Measurements from ENCODE around the gene KCNMA1. TPM values are rescaled to one million over a fixed set of nuclear protein-coding genes. Genes with fewer than 3 reads are reported as not detected.
"Not testable (repeated sequence)": the region's sequence is repeated elsewhere in the genome, so short reads cannot be mapped to it uniquely, and the experiment has no call there.

Gene KCNMA1
- total RNA-seq, 2 donors from 2014 or later: 29.1 to 37.9 TPM

GRCh38 chr10:77664696-77665095 is 27.1 kb upstream of the KCNMA1 start:
- Histone ChIP-seq H3K4me3 (no peak overlapping the region), H3K4me1 (replicated peaks) (no peaks in the 10 kb centered on the region), H3K36me3 (no peaks in the 10 kb centered on the region), H3K27me3 (replicated peaks; ENCODE audit: insufficient read depth) (no peaks in the 10 kb centered on the region), H3K27ac (no peak overlapping the region), H3K9me3 (no peaks in the 10 kb centered on the region)
- intact Hi-C loops (cut with DNase I): no loop called here
- no peak for DNase-seq (ENCODE audit: low spot score)
- WGBS: 81% methylated on average over 3 of the region's 3 CpGs
- TF ChIP-seq POLR2AphosphoS5 (IDR thresholded peaks at IDR 0.05) (no peak), POLR2A (IDR thresholded peaks at IDR 0.05) (no peak), CTCF (IDR thresholded peaks at IDR 0.05) (no peak)

DNA sequence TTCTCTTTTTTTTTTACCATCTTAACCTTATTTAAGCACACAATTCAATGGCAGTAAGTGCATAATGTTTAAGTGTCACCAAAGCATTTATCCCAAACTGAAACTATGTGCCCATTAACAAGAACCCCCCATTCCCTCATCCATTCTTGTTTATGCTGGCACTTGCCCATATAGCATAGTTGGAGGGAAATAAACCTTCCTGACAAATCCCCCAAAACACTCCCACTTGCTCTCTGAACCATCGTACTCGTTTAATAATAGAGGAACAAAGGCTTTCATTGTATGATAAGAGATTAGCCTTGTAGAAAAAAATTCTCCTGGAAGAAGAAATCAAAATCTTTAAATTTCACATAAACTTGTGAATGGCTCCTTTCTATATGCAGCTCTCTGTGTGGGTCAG is 26.4 kb upstream of the KCNMA1 start:
- H3K4me1 ChIP-seq (replicated peaks): no peaks in the 10 kb centered on the region
- no peak overlapping the region for H3K4me3 ChIP-seq
- H3K27ac ChIP-seq: no peak overlapping the region
- no peaks in the 10 kb centered on the region for H3K9me3 ChIP-seq
- DNase-seq (ENCODE audit: low spot score): no peak
- 28% methylated on average over 2 of the region's 2 CpGs for WGBS
- H3K27me3 ChIP-seq (replicated peaks; ENCODE audit: insufficient read depth): no peaks in the 10 kb centered on the region
- H3K36me3 ChIP-seq: no peaks in the 10 kb centered on the region
- TF ChIP-seq POLR2A (IDR thresholded peaks at IDR 0.05) (no peak), CTCF (IDR thresholded peaks at IDR 0.05) (no peak), POLR2AphosphoS5 (IDR thresholded peaks at IDR 0.05) (no peak)
- intact Hi-C loops (cut with DNase I): no loop called here

GRCh38 chr10:77661674-77662073 is 24.1 kb upstream of the KCNMA1 start:
- 70% methylated on average over 6 of the region's 6 CpGs for WGBS
- H3K27me3 ChIP-seq (replicated peaks; ENCODE audit: insufficient read depth): no peaks in the 10 kb centered on the region
- no peak overlapping the region for H3K27ac ChIP-seq
- H3K4me3 ChIP-seq: no peak overlapping the region
- no peaks in the 10 kb centered on the region for H3K4me1 ChIP-seq (replicated peaks)
- intact Hi-C loops (cut with DNase I): no loop called here
- no peaks in the 10 kb centered on the region for H3K9me3 ChIP-seq
- no peak for TF ChIP-seq CTCF (IDR thresholded peaks at IDR 0.05)
- no peak for TF ChIP-seq POLR2AphosphoS5 (IDR thresholded peaks at IDR 0.05)
- TF ChIP-seq POLR2A (IDR thresholded peaks at IDR 0.05): no peak
- no peaks in the 10 kb centered on the region for H3K36me3 ChIP-seq
- no peak for DNase-seq (ENCODE audit: low spot score)

GRCh38 chr10:77661100-77661499 is 23.5 kb upstream of the KCNMA1 start:
- WGBS: 84% methylated on average over 3 of the region's 3 CpGs
- H3K4me3 ChIP-seq: no peak overlapping the region

DNA sequence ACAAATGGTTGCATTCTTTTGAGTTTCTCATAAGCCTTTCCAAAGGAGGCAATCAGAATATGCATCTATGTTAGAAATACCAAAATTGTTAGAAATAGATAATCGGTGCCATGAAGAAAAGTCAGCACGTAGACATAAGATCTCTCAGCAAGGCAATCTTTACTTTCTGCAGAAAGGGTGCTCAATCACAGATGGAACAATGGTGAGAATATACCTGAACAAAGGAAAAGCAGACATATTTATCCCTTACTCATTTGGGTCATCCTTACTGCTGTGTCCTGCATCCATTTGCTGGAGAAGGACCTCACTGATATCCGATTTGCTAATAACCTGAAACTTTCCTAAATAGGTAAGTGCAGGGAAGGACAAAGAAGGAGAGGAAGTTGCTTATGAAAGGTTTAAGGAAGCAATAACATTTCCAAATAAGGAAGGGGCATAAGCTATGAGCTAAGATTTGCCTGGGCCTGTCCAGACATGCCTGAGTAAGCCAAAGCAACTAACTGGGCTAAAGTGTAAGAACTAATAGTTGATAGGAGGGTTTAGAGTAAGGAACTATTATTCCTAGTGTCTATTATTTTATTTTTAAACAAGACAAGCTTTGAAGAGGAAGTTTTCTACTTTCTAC is 21.6 kb upstream of the KCNMA1 start:
- 98% methylated on average over 3 of the region's 3 CpGs for WGBS
- DNase-seq (ENCODE audit: low spot score); intact Hi-C loops (cut with DNase I); H3K36me3 ChIP-seq; H3K27me3 ChIP-seq (replicated peaks; ENCODE audit: insufficient read depth); H3K27ac ChIP-seq; H3K9me3 ChIP-seq; H3K4me1 ChIP-seq (replicated peaks); H3K4me3 ChIP-seq: not testable (repeated sequence)

More at GRCh38 chr10:77661100-77661499, 23.5 kb upstream of the KCNMA1 start:
- no peaks in the 10 kb centered on the region for H3K4me1 ChIP-seq (replicated peaks)
- DNase-seq (ENCODE audit: low spot score): no peak
- no peaks in the 10 kb centered on the region for H3K9me3 ChIP-seq
- intact Hi-C loops (cut with DNase I): no loop called here
- TF ChIP-seq POLR2A (IDR thresholded peaks at IDR 0.05) (no peak), POLR2AphosphoS5 (IDR thresholded peaks at IDR 0.05) (no peak), CTCF (IDR thresholded peaks at IDR 0.05) (no peak)
- no peaks in the 10 kb centered on the region for H3K27me3 ChIP-seq (replicated peaks; ENCODE audit: insufficient read depth)
- H3K36me3 ChIP-seq: no peaks in the 10 kb centered on the region
- no peak overlapping the region for H3K27ac ChIP-seq
